Common myeloid progenitor, CD34-positive (primary cell): ENCODE results near the gene IQCC.

Experiments used
- CTCF ChIA-PET: fragments of 350-600 bp; sonication (Branson Sonifier 250); formaldehyde crosslinking; loops from one replicate; lab custom pipeline; 2021; ENCODE audit warnings: antibody characterized with exemption; lab: Charles Lee
- POLR2A ChIA-PET: fragments of 350-600 bp; sonication (Branson Sonifier 250); formaldehyde crosslinking; loops from one replicate; lab custom pipeline; 2021; ENCODE audit warnings: antibody characterized with exemption; lab: Charles Lee
- DNase-seq, 3 donors: peaks; one replicate each; pipeline versions ENCODE4 v3.0.0 to v3.0.0-alpha.2; 2013
- H3K27ac ChIP-seq, 2 experiments: 1 replicate in 1 of 2; 2 replicates in 1 of 2; pipeline ENCODE4 v1.7.0; 2013; ENCODE audit warnings: inconsistent platforms in 2 of 2, low read length in 2 of 2, mild to moderate bottlenecking in 2 of 2, low read depth in 1 of 2, moderate library complexity in 1 of 2; ENCODE audit not compliant: severe bottlenecking in 2 of 2, insufficient read depth in 1 of 2, poor library complexity in 1 of 2
- H3K27me3 ChIP-seq, 5 experiments: replicated peaks in 2 of 5; 1 replicate in 3 of 5; 2 replicates in 2 of 5; pipeline versions ENCODE4 v1.6.1 to v1.7.0; 2013; ENCODE audit warnings: low read length in 4 of 5, mild to moderate bottlenecking in 2 of 5, moderate library complexity in 2 of 5, inconsistent platforms in 1 of 5; ENCODE audit not compliant: insufficient read depth in 5 of 5, control insufficient read depth in 4 of 5
- H3K36me3 ChIP-seq, 4 experiments: 1 replicate in 2 of 4; 2 replicates in 2 of 4; pipeline versions ENCODE4 v1.6.1 to v1.7.0; 2013; ENCODE audit warnings: low read length in 3 of 4, control low read depth in 1 of 4, mild to moderate bottlenecking in 1 of 4; ENCODE audit not compliant: control insufficient read depth in 4 of 4, insufficient read depth in 4 of 4
- H3K4me1 ChIP-seq, 4 experiments: 1 replicate in 3 of 4; 2 replicates in 1 of 4; pipeline versions ENCODE4 v1.6.1 to v1.7.1; 2013; ENCODE audit warnings: low read length in 3 of 4, mild to moderate bottlenecking in 3 of 4, control low read depth in 1 of 4, inconsistent platforms in 1 of 4, moderate library complexity in 1 of 4; ENCODE audit not compliant: control insufficient read depth in 4 of 4, insufficient read depth in 4 of 4; ENCODE audit errors: control extremely low read depth in 1 of 4
- H3K4me3 ChIP-seq, 7 experiments: 1 replicate in 4 of 7; 2 replicates in 3 of 7; pipeline versions ENCODE4 v1.5.1 to v1.7.0; 2013; ENCODE audit warnings: mild to moderate bottlenecking in 7 of 7, low read length in 6 of 7, moderate library complexity in 6 of 7, inconsistent platforms in 2 of 7, low read depth in 2 of 7, control low read depth in 1 of 7; ENCODE audit not compliant: insufficient read depth in 4 of 7, control insufficient read depth in 1 of 7; ENCODE audit errors: extremely low read depth in 1 of 7
- H3K9me3 ChIP-seq, 5 experiments: 1 replicate in 4 of 5; 2 replicates in 1 of 5; pipeline versions ENCODE4 v1.6.1 to v1.7.1; 2013; ENCODE audit warnings: low read length in 4 of 5, mild to moderate bottlenecking in 2 of 5, inconsistent platforms in 1 of 5, low read depth in 1 of 5, moderate library complexity in 1 of 5; ENCODE audit not compliant: control insufficient read depth in 4 of 5, insufficient read depth in 2 of 5; ENCODE audit errors: control extremely low read depth in 1 of 5
- WGBS: methylation state at CpG from one replicate; pipeline ENCODE4 v1.1.5; 2013; ENCODE audit not compliant: insufficient coverage; 5-methylcytosine and 5-hydroxymethylcytosine counted together

Gene IQCC

DNA sequence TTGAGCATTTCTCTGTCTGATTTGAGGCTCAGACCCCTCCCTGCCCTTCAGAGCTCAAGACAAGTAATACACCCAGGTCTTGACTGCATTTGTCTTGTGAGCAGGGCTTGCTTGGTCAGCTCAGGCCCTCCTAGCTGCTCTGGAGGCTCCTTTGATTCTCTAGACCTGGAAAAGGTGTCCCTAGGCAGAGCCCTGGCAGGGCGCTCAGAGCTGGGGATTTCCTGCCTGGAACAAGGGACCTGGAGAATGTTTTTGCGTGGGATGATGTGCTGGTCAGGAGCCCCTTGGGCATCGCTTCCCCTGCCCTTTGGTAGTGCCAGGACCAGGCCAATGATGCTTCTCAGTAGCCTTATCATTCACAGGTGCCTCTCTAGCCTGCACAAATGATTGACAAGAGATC is 9.9 kb upstream of the IQCC start:
- peaks cover 8 to 78% (median 68%) of the 10 kb centered on the region in 4 experiments for H3K36me3 ChIP-seq
- H3K9me3 ChIP-seq = no peaks in the 10 kb centered on the region
- WGBS = 100% methylated on average over 3 of the region's 3 CpGs
- H3K27me3 ChIP-seq = no peaks in the 10 kb centered on the region
- H3K4me3 ChIP-seq = no peak overlapping the region
- peaks cover 0 to 27% (median 20%) of the 10 kb centered on the region in 4 experiments for H3K4me1 ChIP-seq
- DNase-seq = no peak
- POLR2A ChIA-PET = interaction anchor here (0.6 kb wide), 1 partner anchor 19 kb away, joined by 3 read pairs; no protein-coding TSS in a partner anchor
- CTCF ChIA-PET = interaction anchor here (0.8 to 8.7 kb wide), 3 partner anchors 20 to 87 kb away, joined by 3 to 48 read pairs (median 4); no protein-coding TSS in a partner anchor
- no peak overlapping the region for H3K27ac ChIP-seq

DNA sequence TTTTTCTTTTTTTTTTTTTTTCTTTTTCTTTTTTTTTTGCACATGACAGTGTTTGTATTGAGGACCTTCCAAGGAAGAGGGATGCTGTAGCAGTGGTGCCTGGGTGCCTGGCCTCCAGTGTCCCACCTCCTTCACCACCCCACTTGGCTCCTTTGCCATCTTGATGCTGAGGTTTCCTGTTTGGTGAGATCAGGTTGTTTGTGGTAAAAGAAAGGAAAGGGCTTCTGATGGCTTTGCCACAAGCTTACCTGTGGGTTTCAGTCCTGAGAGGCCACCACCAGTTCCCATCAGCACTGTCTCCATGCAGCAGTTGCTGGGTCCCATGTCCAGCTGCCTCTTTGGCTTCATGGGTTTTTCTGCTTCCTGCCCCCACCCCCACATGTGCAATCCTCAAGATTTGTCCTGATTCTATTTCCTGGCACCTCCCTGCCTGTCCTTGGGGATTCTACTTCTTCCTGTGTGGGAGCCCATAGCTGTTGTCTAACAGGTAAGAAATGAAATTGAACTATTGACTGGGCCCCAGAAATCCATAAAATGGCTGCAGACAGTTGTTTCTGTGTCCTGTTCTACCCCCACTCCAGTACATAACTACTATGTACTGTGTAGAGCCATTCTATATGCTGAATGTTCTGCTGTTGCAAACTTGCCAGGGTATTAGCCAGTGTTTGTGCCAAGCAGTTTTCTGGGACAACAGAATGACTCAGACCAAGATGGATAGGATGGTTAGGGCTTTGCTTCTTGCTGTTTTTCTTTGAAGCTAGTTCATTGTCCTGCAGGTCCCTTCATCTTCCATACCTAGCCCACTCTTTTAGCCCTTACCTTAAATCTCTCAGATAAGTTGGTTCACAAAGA is 9.3 kb upstream of the IQCC start:
- Histone ChIP-seq H3K27me3 (no peaks in the 10 kb centered on the region), H3K9me3 (no peaks in the 10 kb centered on the region), H3K27ac (no peak overlapping the region), H3K4me1 (peaks cover 0 to 33% (median 26%) of the 10 kb centered on the region in 4 experiments), H3K4me3 (no peak overlapping the region), H3K36me3 (peaks cover 8 to 73% (median 64%) of the 10 kb centered on the region in 4 experiments)
- peak in 2 of 3 donors; percentile 53 to 57 for DNase-seq
- ChIA-PET CTCF (interaction anchor here (1.3 to 8.7 kb wide), 4 partner anchors 11 to 19 kb away, joined by 3 to 48 read pairs (median 8); partner anchors contain the start of gene DCDC2B), POLR2A (interaction anchor here (0.6 to 0.7 kb wide), 2 partner anchors 20 to 46 kb away, joined by 3 read pairs; no protein-coding TSS in a partner anchor)

DNA sequence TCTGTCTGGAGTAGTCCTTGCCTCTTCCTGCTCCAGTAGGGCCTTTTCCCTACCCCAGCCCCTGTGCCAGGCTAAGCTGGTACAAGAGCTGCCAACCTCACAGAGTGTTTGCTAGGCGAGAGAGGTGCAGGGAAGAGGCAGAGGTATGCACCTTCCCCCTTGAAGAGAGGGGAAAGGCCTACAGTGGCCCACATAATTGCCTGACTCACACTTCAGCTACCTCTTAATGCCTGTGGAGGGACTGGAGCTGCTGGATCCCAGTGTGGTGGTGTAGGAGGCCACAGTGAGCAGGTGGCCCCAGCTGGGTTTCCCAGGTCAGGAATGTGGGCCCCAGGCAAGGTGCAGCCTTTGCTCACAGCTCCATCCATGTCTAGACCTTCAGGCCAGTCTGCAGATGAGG is 8.4 kb upstream of the IQCC start:
- Histone ChIP-seq H3K9me3 (no peaks in the 10 kb centered on the region), H3K4me1 (peaks cover 1 to 42% (median 35%) of the 10 kb centered on the region in 4 experiments), H3K4me3 (no peak overlapping the region), H3K27ac (no peak overlapping the region), H3K36me3 (peaks cover 6 to 64% (median 55%) of the 10 kb centered on the region in 4 experiments), H3K27me3 (no peaks in the 10 kb centered on the region)
- CTCF ChIA-PET = interaction anchor here (1.2 to 8.7 kb wide), 5 partner anchors 12 to 19 kb away, joined by 3 to 48 read pairs (median 7); partner anchors contain the start of genes DCDC2B and TXLNA
- WGBS = 80% methylated on average over 1 of the region's 1 CpG
- DNase-seq = no peak
- POLR2A ChIA-PET = interaction anchor here (0.6 kb wide), 1 partner anchor 107 kb away, joined by 3 read pairs; no protein-coding TSS in a partner anchor

DNA sequence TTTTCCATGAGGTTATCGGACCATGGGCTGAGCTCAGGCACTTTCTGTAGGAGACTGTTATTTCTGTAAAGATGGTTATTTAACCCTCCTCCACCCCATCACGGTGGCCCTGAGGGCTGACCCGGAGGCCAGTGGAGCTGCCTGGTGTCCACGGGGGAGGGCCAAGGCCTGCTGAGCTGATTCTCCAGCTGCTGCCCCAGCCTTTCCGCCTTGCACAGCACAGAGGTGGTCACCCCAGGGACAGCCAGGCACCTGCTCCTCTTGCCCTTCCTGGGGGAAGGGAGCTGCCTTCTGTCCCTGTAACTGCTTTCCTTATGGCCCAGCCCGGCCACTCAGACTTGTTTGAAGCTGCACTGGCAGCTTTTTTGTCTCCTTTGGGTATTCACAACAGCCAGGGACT is 7.6 kb upstream of the IQCC start:
- H3K4me1 ChIP-seq = peaks cover 3 to 48% (median 40%) of the 10 kb centered on the region in 4 experiments
- ChIA-PET CTCF (interaction anchor here (0.9 to 8.7 kb wide), 6 partner anchors 11 to 19 kb away, joined by 3 to 48 read pairs (median 5); partner anchors contain the start of genes DCDC2B and TXLNA), POLR2A (no interaction called here)
- peaks cover 3 to 57% (median 49%) of the 10 kb centered on the region in 4 experiments for H3K36me3 ChIP-seq
- H3K4me3 ChIP-seq = no peak overlapping the region
- H3K9me3 ChIP-seq = no peaks in the 10 kb centered on the region
- no peak for DNase-seq
- no peak overlapping the region for H3K27ac ChIP-seq
- H3K27me3 ChIP-seq = no peaks in the 10 kb centered on the region
- WGBS = 100% methylated on average over 4 of the region's 6 CpGs

DNA sequence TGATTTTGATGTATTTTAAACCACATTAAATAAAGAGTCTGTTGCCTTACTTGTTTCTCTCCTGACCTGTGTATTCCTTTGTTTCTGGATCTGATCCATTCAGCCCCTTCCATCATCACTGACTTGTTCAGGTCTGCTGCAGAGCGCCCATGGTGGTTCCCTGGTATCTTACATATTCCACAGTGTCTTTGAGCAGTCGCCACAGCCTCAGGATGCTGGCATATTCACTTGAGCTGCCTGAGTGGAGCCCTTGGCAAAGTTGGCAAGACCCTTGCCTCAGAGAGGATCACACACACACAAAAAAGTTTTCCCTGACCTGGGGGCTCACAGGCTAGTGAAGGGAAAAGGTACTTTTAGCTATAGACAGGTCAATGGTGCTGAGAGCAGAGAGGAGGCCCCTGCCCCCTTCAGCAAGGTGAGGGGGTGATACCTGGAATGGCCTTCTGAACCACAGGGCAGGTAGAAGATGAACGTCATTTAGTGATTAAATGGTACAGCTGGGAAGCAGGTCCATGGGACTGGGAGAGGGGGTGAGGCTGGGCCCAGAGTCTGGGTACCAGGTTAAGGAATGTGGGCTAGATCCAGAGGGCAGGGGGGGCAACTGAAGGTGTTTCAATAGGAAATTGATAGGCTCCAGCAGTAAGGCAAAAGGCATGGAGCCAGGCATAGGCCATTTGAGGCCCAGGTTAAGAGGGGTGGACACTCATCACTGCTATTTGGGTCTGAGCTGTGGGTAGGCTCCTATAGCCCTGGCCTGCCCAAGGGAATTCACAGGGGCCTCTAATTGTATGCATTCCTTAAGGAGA is 7.0 kb upstream of the IQCC start:
- CTCF ChIA-PET = interaction anchor here (0.9 to 8.7 kb wide), 3 partner anchors 17 to 19 kb away, joined by 3 to 48 read pairs (median 3); partner anchors contain the start of gene TXLNA
- no peaks in the 10 kb centered on the region for H3K27me3 ChIP-seq
- no peaks in the 10 kb centered on the region for H3K9me3 ChIP-seq
- H3K36me3 ChIP-seq = peaks cover 3 to 51% (median 43%) of the 10 kb centered on the region in 4 experiments
- POLR2A ChIA-PET = no interaction called here
- H3K27ac ChIP-seq = no peak overlapping the region
- WGBS = 91% methylated on average over 3 of the region's 3 CpGs
- H3K4me1 ChIP-seq = peaks cover 3 to 48% (median 40%) of the 10 kb centered on the region in 4 experiments
- H3K4me3 ChIP-seq = no peak overlapping the region
- DNase-seq = no peak

DNA sequence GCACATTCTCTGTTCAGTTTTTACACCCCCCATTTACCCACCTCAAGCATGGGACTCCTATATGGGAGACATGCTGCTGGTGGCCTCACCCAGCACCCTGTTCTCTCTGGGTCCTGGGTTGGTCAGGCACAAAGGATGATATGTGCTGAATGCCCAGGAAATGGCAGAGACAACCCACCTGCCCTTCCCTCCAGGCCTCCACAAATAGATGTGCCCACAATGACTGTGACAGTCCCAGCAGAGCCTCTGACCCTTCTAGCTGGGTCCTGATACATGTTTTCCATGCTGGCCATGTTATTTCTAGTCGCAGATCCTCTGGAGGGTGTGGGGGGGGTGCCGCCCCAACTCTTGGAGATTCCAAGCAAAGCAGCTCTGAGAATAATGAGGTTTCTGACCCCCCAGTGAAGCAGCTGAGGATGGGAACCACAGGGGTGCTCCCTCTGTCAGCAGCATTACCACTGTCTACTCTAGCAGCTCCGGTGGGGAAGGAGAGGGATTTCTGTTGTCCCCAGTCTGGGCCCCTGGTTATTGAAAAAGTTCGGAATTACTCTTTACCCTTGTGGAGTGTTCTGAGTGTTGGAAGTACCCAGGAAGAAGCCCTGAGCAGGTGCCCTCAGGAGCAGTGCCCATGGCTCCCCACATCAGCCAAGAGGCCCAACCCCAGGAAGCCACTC is 6.3 kb upstream of the IQCC start:
- POLR2A ChIA-PET = no interaction called here
- 100% methylated on average over 1 of the region's 4 CpGs for WGBS
- DNase-seq = no peak
- Histone ChIP-seq H3K4me1 (peaks cover 3 to 48% (median 40%) of the 10 kb centered on the region in 4 experiments), H3K4me3 (no peak overlapping the region), H3K9me3 (no peaks in the 10 kb centered on the region), H3K27ac (no peak overlapping the region), H3K36me3 (peaks cover 3 to 48% (median 42%) of the 10 kb centered on the region in 4 experiments), H3K27me3 (no peaks in the 10 kb centered on the region)
- CTCF ChIA-PET = interaction anchor here (8.7 kb wide), 1 partner anchor 16 kb away, joined by 48 read pairs; no protein-coding TSS in a partner anchor
